Astrocyte of the cerebellum (primary cell): ENCODE data around the gene ATP6AP2.
"Not testable (repeated sequence)": the region's sequence is repeated elsewhere in the genome, so short reads cannot be mapped to it uniquely, and the experiment has no call there.

Experiments used
- DNase-seq: peaks from one replicate; pipeline ENCODE4 v3.0.0-alpha.2; 2011; ENCODE audit warnings: low read depth
- H3K4me3 ChIP-seq: 2 replicates; pipeline ENCODE4 v1.5.1; 2011; ENCODE audit warnings: mild to moderate bottlenecking, low read depth, low read length, moderate library complexity
- in situ Hi-C: cut with HindIII; loops from 2 replicates; pipeline ENCODE4 v1.10.0; 2017; ENCODE audit warnings: low sequenced_read_pairs
- TF ChIP-seq, protein P1 (sequence below): IDR thresholded peaks from 2 replicates; pipeline ENCODE4 v1.5.1; 2012; ENCODE audit warnings: low read length, low read depth, moderate library complexity, mild to moderate bottlenecking; ENCODE audit errors: missing control alignments

ATP6AP2 gene

GRCh38 chrX:40582811-40583210, 2.0 kb downstream of the ATP6AP2 start:
- TF ChIP-seq, protein P1, sequence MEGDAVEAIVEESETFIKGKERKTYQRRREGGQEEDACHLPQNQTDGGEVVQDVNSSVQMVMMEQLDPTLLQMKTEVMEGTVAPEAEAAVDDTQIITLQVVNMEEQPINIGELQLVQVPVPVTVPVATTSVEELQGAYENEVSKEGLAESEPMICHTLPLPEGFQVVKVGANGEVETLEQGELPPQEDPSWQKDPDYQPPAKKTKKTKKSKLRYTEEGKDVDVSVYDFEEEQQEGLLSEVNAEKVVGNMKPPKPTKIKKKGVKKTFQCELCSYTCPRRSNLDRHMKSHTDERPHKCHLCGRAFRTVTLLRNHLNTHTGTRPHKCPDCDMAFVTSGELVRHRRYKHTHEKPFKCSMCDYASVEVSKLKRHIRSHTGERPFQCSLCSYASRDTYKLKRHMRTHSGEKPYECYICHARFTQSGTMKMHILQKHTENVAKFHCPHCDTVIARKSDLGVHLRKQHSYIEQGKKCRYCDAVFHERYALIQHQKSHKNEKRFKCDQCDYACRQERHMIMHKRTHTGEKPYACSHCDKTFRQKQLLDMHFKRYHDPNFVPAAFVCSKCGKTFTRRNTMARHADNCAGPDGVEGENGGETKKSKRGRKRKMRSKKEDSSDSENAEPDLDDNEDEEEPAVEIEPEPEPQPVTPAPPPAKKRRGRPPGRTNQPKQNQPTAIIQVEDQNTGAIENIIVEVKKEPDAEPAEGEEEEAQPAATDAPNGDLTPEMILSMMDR = no peak
- no peak overlapping the region for H3K4me3 ChIP-seq
- DNase-seq = no peak
- in situ Hi-C loops = no loop called here

GRCh38 chrX:40587623-40588022, 6.9 kb downstream of the ATP6AP2 start:
- DNase-seq, in situ Hi-C loops, H3K4me3 ChIP-seq: not testable (repeated sequence)

GRCh38 chrX:40589616-40590321, 9.0 kb downstream of the ATP6AP2 start:
- DNase-seq, H3K4me3 ChIP-seq, in situ Hi-C loops: not testable (repeated sequence)

GRCh38 chrX:40603446-40603845, 22.7 kb downstream of the ATP6AP2 start:
- in situ Hi-C loops = no loop called here
- DNase-seq = no peak
- TF ChIP-seq, protein P1 = no peak
- H3K4me3 ChIP-seq = no peak overlapping the region

- in situ Hi-C loops = no loop called here
- TF ChIP-seq, protein P1 = no peak
- DNase-seq = no peak
These were observed 26.6 kb downstream of the ATP6AP2 start for GRCh38 chrX:40607381-40607780.

GRCh38 chrX:40612511-40612910, 31.7 kb downstream of the ATP6AP2 start:
- TF ChIP-seq, protein P1 = no peak
- no peak for DNase-seq
- in situ Hi-C loops = no loop called here
- H3K4me3 ChIP-seq = no peak overlapping the region

More at GRCh38 chrX:40607381-40607780, 26.6 kb downstream of the ATP6AP2 start:
- no peak overlapping the region for H3K4me3 ChIP-seq

- in situ Hi-C loops = no loop called here
- DNase-seq = no peak
- TF ChIP-seq, protein P1 = no peak
- H3K4me3 ChIP-seq = no peak overlapping the region
These were observed 35.2 kb downstream of the ATP6AP2 start for GRCh38 chrX:40615976-40616375.
